Suprapubic skin (tissue), 4 donors: ENCODE data around the gene FAM136A. TPM values are rescaled to one million over a fixed set of nuclear protein-coding genes. Genes with fewer than 3 reads are reported as not detected.

ENCODE experiments used
- DNase-seq, 2 donors: peaks; one replicate each; pipeline ENCODE4 v3.0.0-alpha.2; 2019; ENCODE audit warnings: low spot score in 2 of 2
- H3K27ac ChIP-seq: fragments of 200-600 bp; sonication (generic); one replicate; pipeline ENCODE4 v1.5.1; 2019
- H3K27me3 ChIP-seq: fragments of 200-600 bp; sonication (generic); one replicate; pipeline ENCODE4 v1.5.1; 2019
- H3K36me3 ChIP-seq: fragments of 200-600 bp; sonication (generic); one replicate; pipeline ENCODE4 v1.5.1; 2019
- H3K4me1 ChIP-seq: fragments of 200-600 bp; sonication (generic); one replicate; pipeline ENCODE4 v1.5.1; 2019
- H3K4me3 ChIP-seq: fragments of 200-600 bp; sonication (generic); one replicate; pipeline ENCODE4 v1.5.1; 2019; ENCODE audit warnings: mild to moderate bottlenecking
- H3K9me3 ChIP-seq: fragments of 200-600 bp; sonication (generic); one replicate; pipeline ENCODE4 v1.5.1; 2019
- EP300 ChIP-seq: sonication (generic); formaldehyde crosslinking; IDR thresholded peaks from one replicate; pipeline ENCODE4 v1.6.1; 2017; ENCODE audit warnings: antibody characterized with exemption
- POLR2A ChIP-seq, 2 donors: fragments of 450-650 bp; IDR thresholded peaks; one replicate each; pipeline ENCODE4 v1.6.1; 2017; ENCODE audit warnings: antibody characterized with exemption in 2 of 2, mild to moderate bottlenecking in 2 of 2, moderate library complexity in 2 of 2
- POLR2AphosphoS5 ChIP-seq, 3 donors: sonication (generic); formaldehyde crosslinking; IDR thresholded peaks; one replicate each; pipeline ENCODE4 v1.6.1; 2017; ENCODE audit warnings: antibody characterized with exemption in 3 of 3
- WGBS: methylation state at CpG from one replicate; pipeline ENCODE4 v1.1.5; 2018; 5-methylcytosine and 5-hydroxymethylcytosine counted together
- total RNA-seq, 4 donors: library from RNA; depleted of rRNA; stranded (reverse); fragments of >200 nt; gene quantifications; one replicate each; pipeline ENCODE4 v1.1.0, GENCODE V29; 2016
- TF ChIP-seq, protein P1 (sequence below), 2 donors: fragments of 200-600 bp in 1 of 2; fragments of 450-650 bp in 1 of 2; sonication (generic) in 1 of 2; IDR thresholded peaks; one replicate each; pipeline ENCODE4 v1.5.1; 2016 to 2019; ENCODE audit warnings: antibody characterized with exemption in 2 of 2, mild to moderate bottlenecking in 1 of 2, moderate library complexity in 1 of 2

FAM136A gene
- total RNA-seq = 10 to 100 TPM; 20.8 to 30.9 (median 26.4) TPM

DNA sequence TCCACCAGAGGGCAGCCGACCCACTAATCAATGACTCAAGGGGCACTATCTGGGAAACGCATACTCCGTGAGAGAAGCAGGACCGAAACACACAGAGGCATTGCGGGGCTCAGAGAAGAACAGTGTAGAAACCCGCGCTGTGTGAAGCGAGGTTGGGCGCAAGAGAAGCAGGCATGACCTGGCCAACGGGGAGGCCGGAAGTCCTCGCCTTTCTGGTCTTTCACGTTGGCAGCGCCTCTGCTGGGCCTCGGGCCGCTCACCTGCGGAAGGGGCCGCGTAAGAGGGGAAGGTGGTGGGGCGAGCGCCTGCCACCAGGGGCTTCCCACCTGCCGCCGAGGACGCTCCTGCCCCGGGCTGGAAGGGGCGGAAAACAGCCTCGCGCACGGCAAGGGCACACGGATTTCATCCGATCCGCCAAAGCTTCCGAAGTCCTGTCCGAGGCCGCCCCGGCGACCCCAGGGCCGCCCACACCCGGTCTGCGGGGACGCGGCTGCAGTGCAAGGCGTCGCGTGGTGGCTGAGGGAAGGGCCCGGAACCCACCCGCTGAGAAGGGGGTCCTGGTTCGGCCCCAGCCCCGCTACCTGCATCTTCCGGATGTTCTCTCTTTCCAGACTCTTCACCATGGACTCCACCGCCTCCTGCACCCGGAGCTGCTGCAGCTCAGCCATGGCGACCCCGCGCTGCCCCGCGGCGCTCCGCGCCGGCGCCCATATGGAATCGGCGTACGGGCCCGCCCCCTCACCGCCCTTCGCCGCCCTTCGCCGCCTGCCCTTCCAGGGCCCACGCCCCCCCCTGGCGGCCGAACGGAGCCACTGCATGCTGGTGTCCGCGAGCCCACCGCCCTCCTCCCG lies at the start of gene FAM136A:
FAM136A (minus strand) TSS at position 724 of the 851 bp plus-strand sequence; CDS start at position 668, 56 bp downstream.
- no peaks in the 10 kb centered on the region for H3K27me3 ChIP-seq
- WGBS = under 1% methylated on average over 50 of the region's 79 CpGs
- peak within 1 kb of the TSS; percentile 69 for H3K4me3 ChIP-seq
- peaks cover 26% of the 10 kb centered on the region for H3K36me3 ChIP-seq
- TF ChIP-seq POLR2A (IDR thresholded peaks at IDR 0.05) = no peak
- TF ChIP-seq, protein P1, sequence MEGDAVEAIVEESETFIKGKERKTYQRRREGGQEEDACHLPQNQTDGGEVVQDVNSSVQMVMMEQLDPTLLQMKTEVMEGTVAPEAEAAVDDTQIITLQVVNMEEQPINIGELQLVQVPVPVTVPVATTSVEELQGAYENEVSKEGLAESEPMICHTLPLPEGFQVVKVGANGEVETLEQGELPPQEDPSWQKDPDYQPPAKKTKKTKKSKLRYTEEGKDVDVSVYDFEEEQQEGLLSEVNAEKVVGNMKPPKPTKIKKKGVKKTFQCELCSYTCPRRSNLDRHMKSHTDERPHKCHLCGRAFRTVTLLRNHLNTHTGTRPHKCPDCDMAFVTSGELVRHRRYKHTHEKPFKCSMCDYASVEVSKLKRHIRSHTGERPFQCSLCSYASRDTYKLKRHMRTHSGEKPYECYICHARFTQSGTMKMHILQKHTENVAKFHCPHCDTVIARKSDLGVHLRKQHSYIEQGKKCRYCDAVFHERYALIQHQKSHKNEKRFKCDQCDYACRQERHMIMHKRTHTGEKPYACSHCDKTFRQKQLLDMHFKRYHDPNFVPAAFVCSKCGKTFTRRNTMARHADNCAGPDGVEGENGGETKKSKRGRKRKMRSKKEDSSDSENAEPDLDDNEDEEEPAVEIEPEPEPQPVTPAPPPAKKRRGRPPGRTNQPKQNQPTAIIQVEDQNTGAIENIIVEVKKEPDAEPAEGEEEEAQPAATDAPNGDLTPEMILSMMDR (IDR thresholded peaks at IDR 0.05) = peak; percentile 79 to 100
- peak; percentile 91 to 92 for DNase-seq
- H3K9me3 ChIP-seq = no peaks in the 10 kb centered on the region
- H3K4me1 ChIP-seq = peaks cover 12% of the 10 kb centered on the region
- peak within 1 kb of the TSS; percentile 77 for H3K27ac ChIP-seq

DNA sequence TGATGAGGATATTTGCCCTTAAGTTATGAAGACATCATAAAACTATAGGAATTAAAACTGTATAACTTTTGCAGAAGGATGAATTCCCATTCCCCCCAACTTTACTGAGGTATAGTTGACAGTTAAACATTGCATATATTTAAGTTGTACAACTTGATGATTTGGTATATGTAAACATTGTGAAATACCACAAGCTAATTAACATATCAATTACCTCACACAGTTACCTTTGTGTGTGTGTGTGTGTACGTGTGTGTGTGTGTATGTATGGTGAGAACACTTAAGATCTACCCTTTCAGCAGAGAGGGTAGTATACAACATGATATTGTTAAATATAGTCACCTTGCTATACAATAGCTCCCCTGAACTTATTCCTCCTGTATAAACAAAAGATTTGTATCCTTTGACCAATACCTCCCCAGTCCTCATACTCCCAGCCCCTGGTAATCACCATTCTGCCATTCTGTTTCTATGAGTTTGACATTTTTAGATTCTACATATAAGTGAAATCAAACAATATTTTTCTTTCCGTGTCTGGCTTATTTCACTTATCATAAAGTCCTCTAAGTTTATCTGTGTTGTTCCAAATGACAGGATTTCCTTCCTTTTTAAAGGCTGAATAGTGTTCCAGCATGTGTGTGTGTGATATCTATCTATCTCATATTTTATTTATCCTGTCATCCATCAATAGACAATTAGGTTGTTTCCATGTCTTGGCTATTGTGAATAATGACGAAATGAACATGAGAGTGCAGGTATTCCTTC lies 48.2 kb upstream of the FAM136A start:
- TF ChIP-seq EP300 (no peak), POLR2A (IDR thresholded peaks at IDR 0.05) (no peak), POLR2AphosphoS5 (IDR thresholded peaks at IDR 0.05) (no peak)
- TF ChIP-seq, protein P1 (IDR thresholded peaks at IDR 0.05) = no peak
- DNase-seq = no peak
- Histone ChIP-seq H3K27me3 (peaks cover 5% of the 10 kb centered on the region), H3K4me1 (no peaks in the 10 kb centered on the region), H3K27ac (no peak overlapping the region), H3K36me3 (no peaks in the 10 kb centered on the region), H3K4me3 (no peak overlapping the region), H3K9me3 (no peaks in the 10 kb centered on the region)
- WGBS = 85% methylated on average over 3 of the region's 3 CpGs

DNA sequence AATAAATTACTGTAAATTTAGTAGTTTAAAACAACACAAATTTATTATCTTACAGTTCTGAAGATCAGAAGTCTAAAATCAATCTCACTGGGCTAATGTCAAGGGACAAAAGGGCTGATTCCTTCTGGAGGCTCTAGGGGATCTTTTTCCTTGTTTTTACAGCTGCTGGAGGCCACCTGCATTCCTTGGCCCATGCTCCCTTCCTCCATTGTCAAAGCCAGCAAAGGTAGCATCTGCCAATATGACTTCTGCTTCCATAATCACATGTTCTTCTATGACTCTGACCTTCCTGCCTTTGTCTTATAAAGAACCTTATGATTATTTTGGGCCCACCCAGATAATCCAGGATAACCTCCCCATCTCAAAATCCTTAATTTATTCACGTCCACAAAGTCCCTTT lies 46.0 kb upstream of the FAM136A start:
- WGBS = 68% methylated on average over 1 of the region's 1 CpG
- no peak for DNase-seq
- TF ChIP-seq EP300 (no peak), POLR2AphosphoS5 (IDR thresholded peaks at IDR 0.05) (no peak)

DNA sequence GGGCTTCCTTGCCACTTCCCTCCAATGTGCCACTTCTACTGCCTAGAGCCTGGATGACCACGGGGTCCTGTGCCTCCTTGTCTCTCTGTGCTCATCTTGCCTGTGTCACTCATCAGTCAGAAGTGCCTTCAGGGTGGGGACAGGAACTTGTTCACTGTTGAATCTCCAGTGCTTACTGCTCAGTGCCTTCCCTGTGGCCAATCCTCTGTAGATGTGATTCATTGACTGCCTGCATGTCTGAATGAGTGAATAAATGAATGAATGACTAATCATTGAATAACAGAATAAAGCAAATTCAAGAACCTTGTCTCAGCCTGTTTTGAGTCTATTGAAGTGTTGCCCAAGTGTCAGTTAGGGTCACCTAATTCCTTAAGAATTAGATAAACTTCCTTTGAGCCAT lies 42.3 kb upstream of the FAM136A start:
- H3K9me3 ChIP-seq = no peaks in the 10 kb centered on the region
- H3K27ac ChIP-seq = no peak overlapping the region
- no peaks in the 10 kb centered on the region for H3K36me3 ChIP-seq
- DNase-seq = no peak
- no peaks in the 10 kb centered on the region for H3K4me1 ChIP-seq
- no peak overlapping the region for H3K4me3 ChIP-seq
- 56% methylated on average over 1 of the region's 1 CpG for WGBS
- peaks cover 9% of the 10 kb centered on the region for H3K27me3 ChIP-seq
- no peak for TF ChIP-seq POLR2AphosphoS5 (IDR thresholded peaks at IDR 0.05)
- no peak for TF ChIP-seq POLR2A (IDR thresholded peaks at IDR 0.05)
- TF ChIP-seq, protein P1 (IDR thresholded peaks at IDR 0.05) = no peak
- TF ChIP-seq EP300 = no peak

More for the DNA sequence above, 46.0 kb upstream of the FAM136A start:
- Histone ChIP-seq H3K9me3 (no peaks in the 10 kb centered on the region), H3K4me3 (no peak overlapping the region), H3K27ac (no peak overlapping the region), H3K36me3 (no peaks in the 10 kb centered on the region), H3K4me1 (no peaks in the 10 kb centered on the region), H3K27me3 (peaks cover 5% of the 10 kb centered on the region)

DNA sequence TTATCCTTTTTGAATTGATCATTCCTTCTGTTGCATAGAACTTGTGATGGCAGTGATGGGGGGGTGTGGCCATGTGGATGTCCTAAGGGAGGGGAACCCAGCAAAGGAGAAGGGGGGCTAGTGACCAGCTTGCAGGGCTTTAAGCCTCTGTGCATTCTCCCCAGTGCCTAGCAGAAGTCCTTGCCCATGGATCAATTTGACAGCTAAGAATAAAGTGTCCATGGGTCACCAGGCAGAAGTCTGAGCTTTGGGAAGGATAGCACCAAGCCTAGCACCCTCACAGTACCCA lies 39.6 kb upstream of the FAM136A start:
- Histone ChIP-seq H3K9me3 (no peaks in the 10 kb centered on the region), H3K36me3 (no peaks in the 10 kb centered on the region), H3K4me3 (no peak overlapping the region), H3K27ac (no peak overlapping the region), H3K27me3 (peaks cover 9% of the 10 kb centered on the region), H3K4me1 (no peaks in the 10 kb centered on the region)
- TF ChIP-seq POLR2A (IDR thresholded peaks at IDR 0.05) (no peak), EP300 (no peak), POLR2AphosphoS5 (IDR thresholded peaks at IDR 0.05) (no peak)
- TF ChIP-seq, protein P1 (IDR thresholded peaks at IDR 0.05) = no peak
- no peak for DNase-seq
